Pancreas (tissue), 10 donors: ENCODE data around the gene FRMPD4. TPM values are rescaled to one million over a fixed set of nuclear protein-coding genes. Genes with fewer than 3 reads are reported as not detected.

ENCODE experiments used
- ATAC-seq, 4 donors: fragments of 200-7000 bp; cut with Tn5 transposase; one replicate each; pipeline versions ENCODE4 v1.8.0 to v1.9.1; 2020; ENCODE audit warnings: mild to moderate bottlenecking in 4 of 4, moderate library complexity in 4 of 4
- DNase-seq, 6 donors: peaks; one replicate each; pipeline ENCODE4 v3.0.0-alpha.2; 2020
- FAIRE-seq: peaks from 2 replicates; lab custom pipeline; 2012; peaks lifted over from hg19 to GRCh38; lab: Jason Lieb, UNC
- H3K27ac ChIP-seq, 4 donors: fragments of 200-600 bp; sonication (generic); 1 replicate in 3 of 4; 2 replicates in 1 of 4; pipeline versions ENCODE4 v1.5.0 to v1.8.0; 2020
- H3K27me3 ChIP-seq, 4 donors: fragments of 200-600 bp; one replicate each; pipeline ENCODE4 v1.8.0; 2021
- H3K36me3 ChIP-seq, 3 donors: fragments of 200-600 bp; sonication (generic) in 1 of 3; one replicate each; pipeline versions ENCODE4 v1.5.0 to v1.8.0; 2020 to 2021
- H3K4me1 ChIP-seq, 3 donors: fragments of 200-600 bp; one replicate each; pipeline ENCODE4 v1.8.0; 2021
- H3K4me3 ChIP-seq, 4 donors: fragments of 200-600 bp; sonication (generic) in 2 of 4; one replicate each; pipeline versions ENCODE4 v1.5.0 to v1.8.0; 2020 to 2021
- H3K9me3 ChIP-seq, 4 donors: fragments of 200-600 bp; one replicate each; pipeline ENCODE4 v1.8.0; 2021
- CTCF ChIP-seq, 4 donors: fragments of 200-600 bp; sonication (generic) in 3 of 4; IDR thresholded peaks; one replicate each; pipeline versions ENCODE4 v1.5.0 to v1.8.0; 2021; ENCODE audit warnings: antibody characterized with exemption in 4 of 4
- WGBS, 2 donors: extraction: QIAGEN DNeasy Blood & Tissue Kit; methylation state at CpG; one replicate each; pipeline ENCODE4 v1.1.7; 2013; 5-methylcytosine and 5-hydroxymethylcytosine counted together
- intact Hi-C, 3 donors: fragments of 100-400 bp; cut with DNase I; formaldehyde crosslinking; loops; one replicate each; pipeline versions ENCODE4 v1.11.1 to v1.14.2; 2022
- polyA plus RNA-seq, 2 donors: library from polyadenylated mRNA; stranded (reverse); fragments of 200-250 nt; gene quantifications; one replicate each; pipeline ENCODE4 v1.2.3, GENCODE V29; 2013
- total RNA-seq, 6 donors: library from RNA; stranded (reverse); fragmentation: NEBNext Ultra II Directional in 4 of 6; extraction: Animal tissue kit (Norgen Biotek cat#: 25700) in 4 of 6; gene quantifications; one replicate each; pipeline versions ENCODE4 v1.2.1 to v1.2.4, GENCODE V29; 2021 to 2023
- donor health status: healthy with polysubstance abuse.
- donor health status: DM: no; HTN: no; CAD: no; lungs with moderate emphysema.
- donor health status: DM: no; HTN: no; CAD: no.
- donor health status: control.
- donor health status: control.
- donor health status: Bipolar disorder and iron deficiency.
- donor health status: DM: yes; HTN: yes; CAD: no.
- donor health status: DM: no; HTN: no; CAD: no.
- donor health status: DM: no; HTN: no; CAD: no.
- donor health status: DM: yes; HTN: yes; CAD: no.

FRMPD4 gene
- total and polyA plus RNA-seq, 8 donors = 0.03 to 0.23 (median 0.06) TPM; not detected in 1

GRCh38 chrX:12360986-12361598 lies 222.8 kb downstream of the FRMPD4 start:
- no peak overlapping the region for H3K4me3 ChIP-seq
- TF ChIP-seq CTCF (IDR thresholded peaks at IDR 0.05) = no peak
- H3K27ac ChIP-seq = no peak overlapping the region
- intact Hi-C loops = no loop called here
- no peaks in the 10 kb centered on the region for H3K4me1 ChIP-seq
- FAIRE-seq (no peak), ATAC-seq (no peak), DNase-seq (no peak)
- H3K27me3 ChIP-seq = no peaks in the 10 kb centered on the region
- H3K36me3 ChIP-seq = no peaks in the 10 kb centered on the region
- no peaks in the 10 kb centered on the region for H3K9me3 ChIP-seq

GRCh38 chrX:12363216-12363615 lies 224.9 kb downstream of the FRMPD4 start:
- Histone ChIP-seq H3K4me3 (no peak overlapping the region), H3K9me3 (no peaks in the 10 kb centered on the region), H3K4me1 (no peaks in the 10 kb centered on the region), H3K27me3 (no peaks in the 10 kb centered on the region), H3K27ac (no peak overlapping the region), H3K36me3 (no peaks in the 10 kb centered on the region)
- WGBS, 2 donors = 82 to 84% methylated on average over 2 of the region's 2 CpGs
- TF ChIP-seq CTCF (IDR thresholded peaks at IDR 0.05) = no peak
- FAIRE-seq = no peak
- no peak for DNase-seq
- intact Hi-C loops = no loop called here
- no peak for ATAC-seq

- no peaks in the 10 kb centered on the region for H3K27me3 ChIP-seq
- H3K27ac ChIP-seq = no peak overlapping the region
- intact Hi-C loops = no loop called here
- H3K36me3 ChIP-seq = no peaks in the 10 kb centered on the region
- 52 to 54% methylated on average over 2 of the region's 2 CpGs for WGBS, 2 donors
- FAIRE-seq (no peak), ATAC-seq (no peak), DNase-seq (no peak)
- no peaks in the 10 kb centered on the region for H3K4me1 ChIP-seq
- no peak overlapping the region for H3K4me3 ChIP-seq
- TF ChIP-seq CTCF (IDR thresholded peaks at IDR 0.05) = no peak
- H3K9me3 ChIP-seq = no peaks in the 10 kb centered on the region
These were observed 228.2 kb downstream of the FRMPD4 start for GRCh38 chrX:12366440-12366839.

- WGBS, 2 donors = 65 to 69% methylated on average over 11 of the region's 11 CpGs
These were observed 229.0 kb downstream of the FRMPD4 start for GRCh38 chrX:12367254-12367653.

More at GRCh38 chrX:12367254-12367653, 229.0 kb downstream of the FRMPD4 start:
- H3K4me3 ChIP-seq = no peak overlapping the region
- intact Hi-C loops = no loop called here
- H3K27me3 ChIP-seq = no peaks in the 10 kb centered on the region
- FAIRE-seq (no peak), DNase-seq (no peak), ATAC-seq (no peak)
- no peaks in the 10 kb centered on the region for H3K4me1 ChIP-seq
- no peak overlapping the region for H3K27ac ChIP-seq
- no peaks in the 10 kb centered on the region for H3K9me3 ChIP-seq
- H3K36me3 ChIP-seq = no peaks in the 10 kb centered on the region
- TF ChIP-seq CTCF (IDR thresholded peaks at IDR 0.05) = no peak
